GM18519 (cell line): ENCODE measurements around the gene DEPP1.
"Not testable (repeated sequence)": the region's sequence is repeated elsewhere in the genome, so short reads cannot be mapped to it uniquely, and the experiment has no call there.

Experiments used
- ATAC-seq: cut with Tn5 transposase; IDR thresholded peaks from one replicate; pipeline ENCODE4 v1.9.1; 2021; ENCODE audit warnings: mild to moderate bottlenecking, moderate library complexity; ENCODE audit not compliant: unreplicated experiment, low FRiP score

The DEPP1 gene, protein sequence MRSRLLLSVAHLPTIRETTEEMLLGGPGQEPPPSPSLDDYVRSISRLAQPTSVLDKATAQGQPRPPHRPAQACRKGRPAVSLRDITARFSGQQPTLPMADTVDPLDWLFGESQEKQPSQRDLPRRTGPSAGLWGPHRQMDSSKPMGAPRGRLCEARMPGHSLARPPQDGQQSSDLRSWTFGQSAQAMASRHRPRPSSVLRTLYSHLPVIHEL

DNA sequence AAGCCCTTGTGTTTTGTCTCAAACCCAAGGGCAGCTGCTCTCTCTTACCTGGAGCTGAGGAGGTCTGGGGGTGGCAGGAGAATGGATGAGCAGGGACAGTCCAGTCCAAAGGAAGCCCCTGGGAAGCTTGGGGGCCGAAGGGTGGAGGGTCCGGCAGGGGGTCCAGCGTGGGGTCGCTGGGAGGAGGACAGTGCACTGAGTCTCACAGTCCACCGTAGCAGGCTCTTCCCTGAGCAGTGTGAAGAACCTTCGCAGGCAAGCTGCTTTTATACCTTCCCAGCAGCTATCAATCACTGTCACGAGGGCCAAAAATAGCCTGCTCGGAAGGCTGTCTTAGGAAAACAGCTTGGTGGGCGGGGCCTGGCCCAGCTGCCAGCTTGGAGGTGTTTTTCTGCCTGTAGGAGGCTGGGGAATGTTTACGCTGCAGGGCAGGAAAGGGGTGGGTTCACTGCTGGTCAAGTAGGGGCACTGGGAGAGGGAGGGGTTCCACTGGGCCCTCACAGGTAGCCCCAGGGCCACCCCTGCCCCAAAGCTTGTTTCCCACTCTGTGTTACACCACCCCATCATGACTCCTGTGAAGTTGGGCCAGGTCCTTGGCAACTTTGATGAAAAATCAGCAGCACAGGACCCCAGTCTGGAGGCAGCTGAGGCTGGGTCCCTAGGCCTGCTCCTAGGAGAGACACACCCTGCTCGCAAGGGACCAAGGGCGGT lies at the start of gene DEPP1:
TSS of gene DEPP1 (minus strand) at position 240 of the 711 bp plus-strand sequence. CDS start 779 bp downstream, outside the sequence.
- no peak for ATAC-seq

DNA sequence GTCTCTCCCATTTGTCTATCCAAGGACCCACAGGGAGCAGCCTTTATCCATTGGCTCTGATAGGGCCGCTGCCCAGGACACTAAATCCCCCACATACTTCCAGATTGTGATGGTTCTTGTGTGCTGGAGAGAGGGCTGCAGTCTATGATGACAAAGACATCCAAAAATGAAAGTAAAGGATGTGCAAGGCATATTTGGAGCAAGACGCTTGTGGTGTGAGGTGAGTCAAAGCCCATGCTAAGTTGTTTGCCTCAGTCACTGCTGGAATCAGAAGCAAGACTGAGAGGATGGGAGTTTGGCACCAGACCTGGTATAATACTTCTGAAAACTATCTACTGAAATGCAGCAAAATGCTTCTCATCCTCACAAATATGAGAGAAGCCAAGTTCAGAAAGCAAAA lies 44.8 kb upstream of the DEPP1 start:
- ATAC-seq, result no peak

- ATAC-seq, result no peak
These were observed 37.0 kb upstream of the DEPP1 start for GRCh38 chr10:45015590-45015989.

DNA sequence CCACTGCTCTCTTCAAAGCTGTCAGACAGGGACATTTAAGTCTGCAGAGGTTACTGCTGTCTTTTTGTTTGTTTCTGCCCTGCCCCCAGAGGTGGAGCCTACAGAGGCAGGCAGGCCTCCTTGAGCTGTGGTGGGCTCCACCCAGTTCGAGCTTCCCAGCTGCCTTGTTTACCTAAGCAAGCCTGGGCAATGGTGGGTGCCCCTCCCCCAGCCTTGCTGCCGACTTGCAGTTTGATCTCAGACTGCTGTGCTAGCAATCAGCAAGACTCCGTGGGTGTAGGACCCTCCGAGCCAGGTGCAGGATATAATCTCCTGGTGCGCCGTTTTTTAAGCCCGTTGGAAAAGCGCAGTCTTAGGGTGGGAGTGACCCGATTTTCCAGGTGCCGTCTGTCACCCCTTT lies 35.9 kb upstream of the DEPP1 start:
- ATAC-seq, result not testable (repeated sequence)

- no peak for ATAC-seq
These were observed 30.0 kb upstream of the DEPP1 start for GRCh38 chr10:45008524-45009161.

- no peak for ATAC-seq
These were observed 27.8 kb upstream of the DEPP1 start for GRCh38 chr10:45006276-45007030.

DNA sequence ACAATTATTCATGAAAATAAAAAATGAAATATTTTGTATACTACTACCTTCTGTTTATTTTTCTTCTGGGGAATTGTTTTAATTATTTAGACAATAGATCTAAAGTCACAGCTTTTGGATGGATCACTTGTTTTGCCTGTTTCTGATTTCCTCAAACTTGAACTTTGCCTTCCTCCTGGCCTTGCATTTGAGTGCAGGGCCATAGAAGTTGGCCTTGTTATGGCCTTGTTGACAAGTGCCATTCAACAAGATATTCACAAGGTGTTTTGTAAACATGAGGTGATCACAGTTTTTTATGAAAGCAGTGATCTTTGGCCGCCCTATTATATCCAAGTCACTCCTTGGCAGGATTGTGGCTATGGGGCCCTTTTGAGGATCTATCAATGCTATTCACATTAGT lies 26.7 kb upstream of the DEPP1 start:
- ATAC-seq, result no peak

GRCh38 chr10:45004661-45005060 lies 26.1 kb upstream of the DEPP1 start:
- no peak for ATAC-seq

DNA sequence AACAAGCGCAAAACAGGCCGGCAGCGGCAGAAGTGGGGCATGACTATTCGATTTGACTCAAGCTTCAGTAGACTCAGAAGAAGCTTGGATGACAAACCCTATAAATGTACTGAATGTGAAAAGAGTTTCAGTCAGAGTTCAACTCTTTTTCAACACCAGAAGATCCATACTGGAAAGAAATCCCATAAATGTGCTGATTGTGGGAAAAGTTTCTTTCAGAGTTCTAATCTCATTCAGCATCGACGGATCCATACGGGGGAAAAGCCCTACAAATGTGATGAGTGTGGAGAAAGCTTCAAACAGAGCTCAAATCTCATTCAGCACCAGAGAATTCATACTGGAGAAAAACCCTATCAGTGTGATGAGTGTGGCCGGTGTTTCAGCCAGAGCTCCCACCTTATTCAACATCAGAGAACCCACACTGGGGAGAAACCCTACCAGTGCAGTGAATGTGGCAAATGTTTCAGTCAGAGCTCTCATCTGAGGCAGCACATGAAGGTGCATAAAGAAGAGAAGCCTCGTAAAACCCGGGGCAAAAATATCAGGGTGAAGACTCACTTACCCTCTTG lies 24.9 kb upstream of the DEPP1 start:
- ATAC-seq, result no peak

DNA sequence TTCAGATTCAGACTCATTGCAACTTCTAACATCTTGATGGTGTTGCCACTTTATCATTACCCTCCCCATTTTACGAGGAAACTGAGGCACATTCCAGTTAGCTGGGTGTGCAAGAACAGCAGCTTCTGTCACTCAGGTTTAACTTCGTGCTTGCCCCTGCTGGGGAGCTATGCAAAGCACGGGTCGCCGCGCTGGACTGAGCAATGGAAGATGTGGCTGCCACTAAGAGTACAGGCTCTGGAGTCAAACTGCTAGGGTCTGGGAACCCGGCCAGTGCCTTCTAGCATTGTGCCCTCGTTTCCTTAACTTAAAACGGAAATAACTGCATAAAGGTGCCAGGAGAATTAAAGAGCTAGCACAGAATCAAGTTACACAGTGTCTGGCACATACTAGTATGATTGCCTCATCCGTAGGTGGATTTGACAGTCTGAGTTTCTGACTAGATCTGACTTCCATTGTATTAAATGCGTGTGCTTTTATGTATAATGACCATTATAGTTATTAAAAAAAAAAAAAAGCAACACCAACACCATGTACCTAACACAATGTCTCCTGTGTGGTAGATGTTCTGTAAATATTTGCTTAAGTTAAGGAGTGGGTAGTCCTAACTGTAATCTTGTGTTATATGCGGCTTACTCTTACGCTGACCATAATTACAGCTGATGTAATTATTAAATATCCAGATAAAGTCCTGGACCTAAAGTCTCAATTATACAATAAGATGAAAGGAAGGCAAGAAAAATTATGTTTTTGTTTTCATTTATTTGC lies 23.0 kb upstream of the DEPP1 start:
- peak; percentile 66 for ATAC-seq

DNA sequence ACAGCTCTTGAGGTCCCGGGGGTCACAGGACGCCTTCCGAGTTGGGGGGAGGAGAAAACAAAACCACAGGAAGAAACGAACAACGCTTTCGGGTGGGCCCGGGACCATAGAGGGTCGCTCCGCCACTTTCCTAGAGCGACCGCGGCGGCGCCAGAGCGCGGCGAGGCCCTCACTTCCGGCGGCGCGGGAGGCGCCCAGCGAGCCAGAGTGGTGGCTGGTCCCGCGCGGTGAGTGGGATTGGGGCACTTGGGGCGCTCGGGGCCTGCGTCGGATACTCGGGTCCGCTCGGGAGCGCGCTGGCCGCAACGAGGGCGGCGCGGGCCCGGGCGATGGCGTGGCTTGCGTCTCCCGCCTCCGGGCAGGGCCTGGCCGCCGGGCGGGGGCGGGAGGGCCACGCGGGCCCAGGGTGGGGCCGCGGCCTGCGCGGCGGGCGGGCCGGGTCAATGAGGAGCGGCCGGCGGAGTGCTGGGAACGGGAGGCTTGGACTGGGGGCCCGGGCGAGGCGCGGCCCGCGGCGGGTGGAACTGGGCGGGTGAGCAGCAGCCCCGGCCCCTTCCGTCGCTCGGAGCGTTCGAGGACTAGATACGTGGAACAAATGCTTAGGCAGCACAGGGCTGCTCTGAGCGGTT lies 22.3 kb upstream of the DEPP1 start, which contains the start of gene ZNF22:
TSS of gene ZNF22 (plus strand) at position 172 of the 629 bp plus-strand sequence. CDS start 2,446 bp downstream, outside the sequence.
- ATAC-seq, result peak; percentile 50

GRCh38 chr10:45000138-45000751 lies 21.6 kb upstream of the DEPP1 start:
- no peak for ATAC-seq

DNA sequence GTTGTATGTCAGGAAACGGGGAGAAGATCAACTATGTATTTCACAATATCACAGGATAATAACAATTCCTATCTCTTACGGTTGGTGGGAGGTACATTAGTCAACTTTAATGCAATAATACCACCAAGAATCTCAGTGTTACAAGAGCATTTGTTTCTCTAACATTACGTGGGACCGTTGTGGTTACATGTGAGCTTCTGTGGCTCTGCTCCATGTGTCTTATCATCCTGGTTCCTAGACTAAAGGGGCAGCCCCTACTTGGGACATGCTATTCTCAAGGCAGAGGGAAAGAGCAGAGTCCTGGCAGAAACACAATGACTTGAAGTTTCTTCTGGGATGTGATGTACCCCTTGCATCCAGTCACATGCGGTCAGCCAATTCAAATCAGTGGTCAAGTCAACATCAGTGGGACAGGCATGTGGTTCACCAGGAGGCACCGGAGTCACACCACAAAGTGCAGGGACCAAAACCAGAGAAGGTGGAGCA lies 19.6 kb upstream of the DEPP1 start:
- ATAC-seq, result no peak

DNA sequence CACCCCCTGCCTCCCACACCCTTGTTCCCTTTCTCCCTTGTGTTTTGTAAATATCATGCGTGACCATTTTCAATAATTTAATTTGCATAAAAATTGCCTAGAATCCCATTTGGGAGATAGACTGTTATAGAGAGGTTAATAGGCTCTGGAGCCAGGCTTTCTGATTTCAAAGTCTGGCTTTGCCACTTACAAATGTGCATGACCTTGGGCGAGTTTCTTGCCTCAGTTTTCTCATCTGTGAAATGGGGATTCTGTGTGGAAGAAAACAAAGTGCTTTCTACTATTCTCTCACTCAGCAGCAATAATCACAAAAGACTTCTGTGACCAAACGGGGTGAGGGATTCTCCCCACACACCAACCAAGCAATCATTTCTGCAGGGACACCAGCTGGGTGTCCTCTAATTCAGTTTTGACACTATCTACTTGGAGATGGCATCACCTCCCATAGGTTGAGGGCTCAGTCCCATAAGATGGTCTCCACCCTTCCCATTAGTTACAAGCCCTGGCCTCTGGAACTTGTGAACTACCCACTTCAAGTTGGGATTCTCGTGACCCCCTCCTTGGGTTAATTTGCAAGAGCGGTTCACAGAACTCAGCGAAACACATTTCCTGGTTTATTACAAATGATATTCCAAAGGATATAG lies 18.6 kb upstream of the DEPP1 start:
- ATAC-seq, result no peak

DNA sequence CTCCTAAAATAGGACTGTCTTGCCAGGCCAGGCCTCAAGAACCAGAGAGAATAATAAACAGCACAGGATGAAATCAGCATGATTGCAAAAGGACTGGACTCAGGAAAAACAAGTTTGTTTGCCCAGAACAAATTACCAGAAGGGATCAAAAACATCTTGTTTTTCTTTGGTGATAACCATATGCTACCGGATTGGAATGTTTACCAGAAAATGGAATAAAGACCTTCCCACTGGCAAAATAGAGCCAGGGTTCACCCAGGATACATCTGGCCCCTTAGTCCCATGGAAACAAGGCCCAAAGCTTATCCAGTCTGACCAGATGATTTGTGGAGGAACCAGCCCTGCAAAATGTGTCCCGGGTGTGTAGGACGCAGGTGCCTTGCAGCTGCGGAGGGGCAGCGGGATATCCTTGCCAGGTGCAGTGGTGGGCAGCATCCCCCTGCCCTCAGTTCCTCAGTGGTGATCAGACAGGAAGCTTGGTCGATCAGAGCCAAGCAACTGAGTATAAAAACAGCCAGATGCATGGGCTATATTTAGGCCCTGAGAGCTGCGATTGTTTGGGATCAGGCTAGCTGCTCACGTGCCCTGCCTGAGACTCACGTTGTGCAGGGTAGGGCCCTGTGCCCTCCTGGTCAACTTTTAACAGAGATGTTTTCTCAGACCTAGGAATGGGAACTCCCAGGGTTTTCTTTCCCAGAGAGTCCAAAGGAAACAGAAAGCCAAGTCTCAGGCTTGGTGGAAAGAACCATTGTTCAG lies 17.5 kb upstream of the DEPP1 start:
- no peak for ATAC-seq

DNA sequence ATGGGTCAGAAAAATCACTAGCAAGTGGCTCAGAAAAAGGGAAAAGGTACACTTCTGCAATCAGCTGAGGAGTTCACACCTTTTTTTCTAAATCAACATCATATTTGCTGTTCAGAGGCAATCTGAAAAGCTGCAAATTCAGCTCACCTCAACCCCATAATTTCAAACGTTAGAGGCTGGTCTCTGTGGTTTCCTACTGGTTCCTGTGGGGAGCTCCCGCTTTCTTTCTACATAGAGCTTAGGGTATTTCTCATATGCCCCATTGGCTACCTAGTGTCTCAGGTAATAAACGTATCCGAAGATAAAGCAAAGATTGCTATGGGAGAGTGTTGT lies 16.9 kb upstream of the DEPP1 start:
- ATAC-seq, result no peak

- no peak for ATAC-seq
These were observed 16.3 kb upstream of the DEPP1 start for GRCh38 chr10:44994752-44995530.
